Neutrophil (primary cell): ENCODE results near the gene LSM4.
A peak's percentile ranks its signal among the peaks of the same experiment; 100 is the strongest.

Experiments used
- H3K27ac ChIP-seq: fragments of 200-600 bp; sonication (generic); 2 replicates; pipeline ENCODE4 v1.5.1; 2016; ENCODE audit warnings: mild to moderate bottlenecking, moderate library complexity
- H3K27me3 ChIP-seq: fragments of 200-600 bp; sonication (generic); 2 replicates; pipeline ENCODE4 v1.6.0; 2016; ENCODE audit warnings: mild to moderate bottlenecking
- H3K36me3 ChIP-seq: fragments of 200-600 bp; sonication (generic); 2 replicates; pipeline ENCODE4 v1.5.1; 2017
- H3K4me1 ChIP-seq, 2 experiments: fragments of 200-600 bp in 1 of 2; sonication (generic) in 1 of 2; 1 replicate in 1 of 2; 2 replicates in 1 of 2; pipeline versions ENCODE4 v1.5.1 to v1.6.1; 2013 to 2016; ENCODE audit warnings: low read depth in 1 of 2, low read length in 1 of 2, mild to moderate bottlenecking in 1 of 2, moderate library complexity in 1 of 2; ENCODE audit not compliant: control insufficient read depth in 1 of 2, insufficient read depth in 1 of 2
- H3K4me3 ChIP-seq, 2 experiments: fragments of 200-600 bp in 1 of 2; sonication (generic) in 1 of 2; 1 replicate in 1 of 2; 2 replicates in 1 of 2; pipeline ENCODE4 v1.5.1; 2013 to 2016; ENCODE audit warnings: low read depth in 1 of 2, low read length in 1 of 2, mild to moderate bottlenecking in 1 of 2, moderate library complexity in 1 of 2
- H3K9me3 ChIP-seq: fragments of 200-600 bp; sonication (generic); 2 replicates; pipeline ENCODE4 v1.5.1; 2016
- CTCF ChIP-seq: fragments of 200-600 bp; sonication (generic); IDR thresholded peaks from 2 replicates; pipeline ENCODE4 v1.5.1; 2016; ENCODE audit warnings: antibody characterized with exemption

The LSM4 gene

DNA sequence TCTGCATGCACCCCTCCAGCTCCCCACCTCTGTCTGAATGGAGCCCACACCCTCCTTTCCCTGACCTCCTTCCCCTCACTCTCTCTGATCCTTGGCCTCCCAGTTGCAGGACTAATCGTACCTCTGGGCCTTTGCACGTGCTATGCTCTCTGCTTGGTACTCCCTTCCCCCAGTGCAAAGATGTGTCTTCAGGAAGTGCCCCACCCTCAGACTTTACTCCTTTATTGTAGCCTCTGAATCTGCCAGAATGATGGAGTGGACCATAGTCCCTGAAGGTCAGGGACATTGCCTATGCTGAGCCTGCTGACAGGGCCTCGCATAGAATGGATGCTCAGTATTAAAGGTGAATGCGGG is 40.1 kb downstream of the LSM4 start:
- Histone ChIP-seq H3K27ac (peak overlapping the region; percentile 96), H3K9me3 (no peaks in the 10 kb centered on the region), H3K27me3 (no peaks in the 10 kb centered on the region), H3K36me3 (peaks cover 8% of the 10 kb centered on the region), H3K4me3 (peak overlapping the region; percentile 64 to 79), H3K4me1 (peaks cover 18 to 19% of the 10 kb centered on the region in 2 experiments)
- no peak for TF ChIP-seq CTCF

- Histone ChIP-seq H3K4me3 (peak overlapping the region; percentile 64 to 79), H3K9me3 (no peaks in the 10 kb centered on the region), H3K27ac (peak overlapping the region; percentile 96), H3K36me3 (peaks cover 8% of the 10 kb centered on the region), H3K27me3 (no peaks in the 10 kb centered on the region), H3K4me1 (peaks cover 18 to 19% of the 10 kb centered on the region in 2 experiments)
- TF ChIP-seq CTCF: no peak
These were observed 40.7 kb downstream of the LSM4 start for GRCh38 chr19:18282021-18282787.

DNA sequence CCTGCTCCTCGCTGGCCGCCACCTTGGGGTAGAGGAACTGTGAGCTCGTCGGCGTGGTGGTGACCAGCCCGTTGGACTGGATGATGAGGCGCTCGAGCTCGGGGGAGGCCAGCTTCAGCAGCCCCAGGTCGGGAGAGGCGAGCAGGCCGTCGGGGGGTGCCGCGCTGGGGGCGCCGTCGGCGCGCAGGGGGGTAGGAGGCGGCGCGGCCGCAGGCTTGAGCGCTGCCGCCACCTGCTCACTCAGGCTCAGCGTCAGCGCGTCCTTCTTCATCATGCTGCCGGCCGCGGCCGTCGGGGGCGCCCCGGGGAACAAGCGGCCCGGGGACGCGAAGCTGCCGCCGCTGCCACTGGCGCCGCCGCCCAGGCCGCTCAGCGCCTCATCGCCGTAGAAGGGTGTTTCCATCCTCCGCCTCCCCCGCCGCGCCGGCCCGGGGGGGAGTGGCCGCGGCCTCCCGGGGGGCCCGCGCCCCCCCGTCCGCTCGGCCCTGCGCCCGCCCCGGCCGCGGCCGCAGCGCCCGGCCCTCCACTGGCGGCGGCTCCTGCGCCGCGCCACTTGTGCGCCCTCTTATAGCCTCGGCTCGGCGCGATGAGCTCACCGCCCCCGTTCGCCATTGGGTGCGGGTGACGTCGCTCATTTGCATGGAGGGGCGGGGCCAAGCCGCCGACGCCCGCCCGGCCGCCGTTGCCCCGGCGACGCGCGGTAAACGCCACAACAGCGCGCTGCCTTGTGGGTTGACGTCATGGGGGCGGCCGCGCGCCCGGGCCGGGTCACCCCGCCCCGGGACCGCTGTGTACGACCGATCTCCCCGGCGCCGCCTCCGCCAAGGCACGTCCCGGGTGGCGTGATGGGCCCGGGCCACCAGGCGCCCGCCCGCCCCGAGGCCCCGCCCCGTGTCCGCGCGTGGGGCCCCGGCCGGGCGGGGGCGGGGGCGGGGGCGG is 41.5 kb downstream of the LSM4 start, which contains the start of gene JUND:
Gene JUND, minus strand, starts transcription at position 541 of the 939 bp plus-strand sequence. Its CDS starts 138 bp downstream, at position 403.
- Histone ChIP-seq H3K27ac (peak within 1 kb of the TSS; percentile 96), H3K4me1 (peaks cover 18 to 19% of the 10 kb centered on the region in 2 experiments), H3K9me3 (no peaks in the 10 kb centered on the region), H3K27me3 (no peaks in the 10 kb centered on the region), H3K4me3 (peak within 1 kb of the TSS; percentile 77 to 83), H3K36me3 (peaks cover 8% of the 10 kb centered on the region)
- TF ChIP-seq CTCF: peak; percentile 64

GRCh38 chr19:18280247-18281081 is 42.4 kb downstream of the LSM4 start:
- no peaks in the 10 kb centered on the region for H3K27me3 ChIP-seq
- H3K4me1 ChIP-seq: peaks cover 18 to 19% of the 10 kb centered on the region in 2 experiments
- H3K27ac ChIP-seq: peak overlapping the region; percentile 96
- peaks cover 8% of the 10 kb centered on the region for H3K36me3 ChIP-seq
- no peaks in the 10 kb centered on the region for H3K9me3 ChIP-seq
- H3K4me3 ChIP-seq: peak overlapping the region; percentile 77 to 83
- no peak for TF ChIP-seq CTCF
